ENCODE measurements around the gene DNAJA2.

GRCh38 chr16:46961373-46962353, 11.8 kb downstream of the DNAJA2 start:
- TF ChIP-seq CTCF (optimal IDR thresholded peaks at IDR 0.05 in 1 of 3, IDR thresholded peaks at IDR 0.05 in 1 of 3, conservative IDR thresholded peaks at IDR 0.05 in 1 of 3; ENCODE audit: extremely low read depth in 1 of 3, insufficient read depth in 2 of 3, low read length in 3 of 3), result no peak
- no peak for TF ChIP-seq EZH2 (IDR thresholded peaks at IDR 0.05; ENCODE audit: low read length)
